HuH-7.5 (cell line): ENCODE results near the gene OR52I1.

Source experiments
- DNase-seq: peaks from one replicate; pipeline ENCODE4 v3.0.0; 2011; ENCODE audit warnings: low spot score

The OR52I1 gene

GRCh38 chr11:4615856-4616444, 22.1 kb downstream of the OR52I1 start:
- no peak for DNase-seq

GRCh38 chr11:4619514-4619913, 25.7 kb downstream of the OR52I1 start:
- DNase-seq = no peak

- DNase-seq = no peak
Observed at GRCh38 chr11:4626207-4627099, 32.6 kb downstream of the OR52I1 start.

- DNase-seq = no peak
Observed at GRCh38 chr11:4636136-4636535, 42.3 kb downstream of the OR52I1 start.

GRCh38 chr11:4636962-4637661, 43.3 kb downstream of the OR52I1 start, which contains the start of gene OR51D1:
Gene OR51D1 (plus strand): TSS chr11:4637477. CDS start chr11:4639791, 2,314 bp downstream.
- DNase-seq = peak; percentile 26

GRCh38 chr11:4637662-4638047, 43.8 kb downstream of the OR52I1 start:
- DNase-seq = no peak

GRCh38 chr11:4639931-4640330, 46.1 kb downstream of the OR52I1 start:
- DNase-seq = no peak

GRCh38 chr11:4641501-4641900, 47.7 kb downstream of the OR52I1 start:
- DNase-seq = no peak

- no peak for DNase-seq
Observed at GRCh38 chr11:4642043-4642442, 48.2 kb downstream of the OR52I1 start.

GRCh38 chr11:4643076-4643475, 49.2 kb downstream of the OR52I1 start:
- DNase-seq = no peak

- DNase-seq = no peak
Observed at GRCh38 chr11:4643682-4644081, 49.8 kb downstream of the OR52I1 start, which contains the start of gene OR51E1. Gene OR51E1 (plus strand): TSS chr11:4643982. CDS start chr11:4652527, 8,545 bp downstream.

GRCh38 chr11:4644233-4644632, 50.4 kb downstream of the OR52I1 start:
- no peak for DNase-seq
